IPS DF 4.7 (cell line): ENCODE data around the gene CLN6.

ENCODE experiments used
- DNase-seq: peaks from one replicate; pipeline ENCODE4 v3.0.0-alpha.2; 2013; ENCODE audit warnings: low spot score; ENCODE audit errors: extremely low read depth

Gene CLN6

DNA sequence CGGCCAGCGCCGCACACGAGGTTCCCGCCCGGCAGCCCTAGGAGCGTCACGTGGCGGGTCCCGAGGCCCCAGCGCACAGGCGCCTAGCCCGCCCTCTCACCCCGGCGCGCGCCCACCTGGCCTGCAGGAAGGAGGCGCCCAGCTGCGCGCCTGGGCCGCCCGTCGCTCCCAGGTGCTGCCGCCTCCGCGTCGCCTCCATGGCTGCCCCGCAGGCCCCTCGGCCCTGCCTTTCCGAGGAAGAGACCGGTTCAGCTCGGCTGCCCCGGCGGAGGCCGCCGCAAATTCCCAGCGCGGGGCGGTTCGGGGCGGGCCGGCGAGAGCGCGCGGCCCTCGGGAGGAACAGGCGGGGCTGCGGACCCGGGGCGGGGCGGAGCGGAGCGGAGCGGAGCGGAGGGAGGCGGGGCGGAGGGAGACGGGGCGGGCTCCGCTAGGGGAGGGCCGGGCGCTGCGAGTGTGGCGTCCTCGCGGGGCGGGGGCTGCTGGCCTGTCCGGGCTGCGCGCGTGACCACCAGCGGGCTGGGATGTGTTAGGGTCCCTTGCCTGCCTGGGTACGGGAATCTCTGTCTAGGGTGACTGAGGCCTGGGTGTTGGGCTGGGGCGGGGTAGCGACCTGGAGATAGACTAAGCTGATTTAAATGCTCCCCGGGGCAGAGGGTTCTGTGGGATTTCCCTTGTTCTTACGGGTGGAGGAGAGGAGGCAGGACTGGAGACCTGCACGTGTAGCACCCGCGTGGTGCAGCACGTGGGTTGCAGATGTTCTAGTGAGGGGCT, at the start of gene CLN6:
CLN6 (minus strand) TSS at position 343 of the 771 bp plus-strand sequence; CDS start at position 199, 144 bp downstream.
- no peak for DNase-seq

DNA sequence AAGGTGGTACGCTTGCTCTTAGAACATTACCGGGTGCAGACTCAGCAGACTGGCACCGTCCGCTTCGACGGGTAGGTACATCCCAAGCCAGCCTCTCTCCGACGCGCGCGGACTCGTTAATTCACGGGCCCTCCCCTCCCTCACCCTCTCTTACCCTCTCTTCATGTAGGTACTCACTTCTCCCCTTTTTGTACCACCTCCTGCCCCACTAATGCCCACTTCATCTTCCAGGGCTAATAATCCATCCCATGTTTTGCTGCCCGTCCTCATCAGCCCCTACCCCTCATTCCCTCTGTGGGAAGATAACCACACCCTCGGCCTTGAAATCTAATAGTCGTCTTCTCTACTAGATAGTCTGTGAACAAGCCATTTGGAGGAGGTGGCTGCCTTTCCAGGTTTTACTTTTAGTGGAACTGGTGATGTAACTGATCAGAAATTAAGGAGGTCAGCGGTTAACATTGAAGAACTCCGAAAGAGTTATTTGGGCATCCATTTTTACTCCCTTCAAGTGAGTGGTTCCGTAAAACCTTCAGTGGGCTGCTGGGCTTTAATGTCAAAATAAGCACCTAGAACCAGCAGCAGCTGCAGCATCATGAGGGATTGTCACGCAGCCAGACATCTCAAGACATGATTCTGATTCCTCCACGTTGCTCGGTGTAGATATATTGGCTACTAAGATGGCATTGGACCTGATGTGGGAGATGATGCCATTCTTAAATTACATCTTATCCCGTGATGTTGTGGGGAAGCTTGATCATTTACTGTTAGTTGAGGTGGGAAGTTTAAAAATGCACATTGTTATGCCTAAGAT, 49.3 kb upstream of the CLN6 start:
- DNase-seq: no peak

DNA sequence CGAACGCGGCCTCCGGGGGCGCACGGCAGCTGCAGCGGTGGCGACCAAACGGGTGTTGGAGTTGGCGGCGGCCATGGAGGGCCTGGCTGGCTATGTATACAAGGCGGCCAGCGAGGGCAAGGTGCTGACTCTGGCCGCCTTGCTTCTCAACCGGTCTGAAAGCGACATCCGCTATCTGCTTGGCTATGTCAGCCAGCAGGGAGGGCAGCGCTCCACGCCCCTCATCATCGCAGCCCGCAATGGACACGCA, 48.7 kb upstream of the CLN6 start:
- DNase-seq: no peak

DNA sequence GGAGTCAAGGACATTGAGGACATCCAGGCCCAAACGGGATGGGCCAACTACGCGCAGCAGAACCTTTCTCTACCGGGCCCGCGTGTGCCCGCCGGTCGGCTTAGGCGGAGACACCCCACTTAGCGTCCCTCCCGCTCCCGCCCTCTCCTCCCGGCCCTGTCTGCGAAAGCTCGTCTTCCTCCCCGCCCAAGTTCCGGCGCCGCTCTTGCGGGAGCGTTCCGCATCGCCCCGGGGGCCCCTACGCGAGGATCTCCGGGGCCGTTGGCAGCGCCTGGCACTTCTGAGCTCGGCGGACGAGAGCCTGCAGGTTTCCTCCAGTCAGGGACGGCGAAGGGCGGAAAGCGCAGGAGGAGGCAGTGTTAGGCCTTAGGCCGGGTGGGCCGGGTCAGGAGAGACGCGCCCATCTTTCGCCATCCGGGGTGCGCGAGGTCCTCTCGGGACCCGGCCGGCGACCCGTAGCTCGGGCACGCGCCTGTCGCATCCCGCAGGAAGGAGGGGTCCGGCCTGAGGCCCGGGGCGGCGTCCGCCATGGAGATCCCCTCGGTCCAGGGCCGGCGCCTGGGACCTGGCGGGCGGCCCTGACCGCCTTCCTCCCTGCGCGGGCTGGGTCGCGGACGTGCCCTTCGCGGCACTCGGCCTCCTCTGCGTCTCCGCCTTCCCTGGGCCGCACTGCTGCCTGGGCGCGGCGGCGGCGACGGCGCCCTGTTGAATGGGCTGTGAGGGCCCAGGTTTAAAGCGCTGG, 48.2 kb upstream of the CLN6 start, which contains the start of gene FEM1B:
FEM1B (plus strand) TSS at position 143 of the 742 bp plus-strand sequence. CDS start 673 bp downstream, outside the sequence.
- peak; percentile 41 for DNase-seq

DNA sequence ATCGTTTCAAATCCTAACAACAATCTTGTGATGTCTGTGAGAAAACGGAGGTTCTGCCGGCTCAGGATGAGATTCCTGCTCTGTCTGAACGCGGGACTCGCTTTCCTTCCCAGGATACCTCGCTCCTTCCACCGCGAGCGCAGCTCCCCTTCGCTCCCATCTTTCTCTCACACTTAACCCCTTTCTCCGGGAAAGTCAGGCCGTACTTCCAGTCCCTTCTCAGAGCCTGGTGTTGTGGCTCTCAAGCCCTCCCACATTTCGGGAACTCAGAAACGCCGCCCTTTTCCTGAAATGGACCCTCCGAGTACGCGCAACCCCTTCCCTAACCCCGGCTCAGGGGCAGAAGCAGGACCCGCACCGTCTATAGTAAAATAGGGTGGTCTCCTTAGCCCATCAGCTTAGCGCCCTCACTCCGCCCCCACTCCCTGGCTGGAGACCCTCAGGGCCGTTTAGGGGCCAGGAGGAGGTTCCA, 47.6 kb upstream of the CLN6 start:
- no peak for DNase-seq

DNA sequence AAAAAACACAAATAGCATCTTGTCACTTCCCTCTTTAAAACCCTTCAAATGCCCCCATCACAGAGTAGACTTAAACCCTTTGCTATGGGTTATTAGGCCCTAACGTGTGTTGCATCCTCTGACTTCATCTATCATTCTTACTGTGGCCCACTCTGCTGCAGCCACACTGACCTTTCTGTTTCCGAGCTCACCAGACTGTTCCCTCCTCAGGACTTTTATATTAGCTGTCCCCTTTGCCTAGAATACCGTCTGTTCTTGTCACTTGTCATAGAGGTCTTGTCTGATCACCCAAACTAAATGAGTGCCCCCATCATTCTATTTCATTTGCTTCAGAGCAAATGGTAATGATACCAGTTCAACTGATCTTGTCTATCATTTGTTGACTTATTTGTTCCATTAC, 47.1 kb upstream of the CLN6 start:
- DNase-seq: no peak

DNA sequence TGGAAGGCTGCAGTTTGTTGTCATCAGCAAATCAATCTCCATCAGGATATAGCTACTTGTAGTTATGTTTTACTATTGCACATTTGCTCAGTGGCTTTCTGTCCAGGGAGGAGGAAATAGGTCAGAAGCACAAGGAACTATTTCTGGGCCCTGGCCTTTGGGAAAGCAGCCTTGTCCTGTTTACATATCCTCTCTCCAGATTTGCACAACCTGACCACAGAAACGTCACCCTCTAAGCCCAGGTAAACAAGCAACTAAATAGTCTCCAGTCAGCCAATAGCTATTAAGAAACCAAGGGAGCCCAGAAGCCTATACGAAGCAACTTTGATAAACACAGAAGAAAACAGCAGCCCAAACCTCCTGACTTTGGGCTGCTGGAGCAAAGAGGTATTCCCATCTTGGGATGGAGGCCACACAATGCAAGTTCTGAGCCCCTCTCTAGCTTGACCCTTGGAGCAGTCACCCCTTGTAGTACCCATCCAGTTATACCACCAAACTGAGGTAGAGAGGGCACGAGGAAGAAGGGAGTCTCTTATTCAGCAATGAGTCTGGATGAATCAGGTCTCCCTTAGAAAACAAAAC, 45.7 kb upstream of the CLN6 start:
- no peak for DNase-seq

DNA sequence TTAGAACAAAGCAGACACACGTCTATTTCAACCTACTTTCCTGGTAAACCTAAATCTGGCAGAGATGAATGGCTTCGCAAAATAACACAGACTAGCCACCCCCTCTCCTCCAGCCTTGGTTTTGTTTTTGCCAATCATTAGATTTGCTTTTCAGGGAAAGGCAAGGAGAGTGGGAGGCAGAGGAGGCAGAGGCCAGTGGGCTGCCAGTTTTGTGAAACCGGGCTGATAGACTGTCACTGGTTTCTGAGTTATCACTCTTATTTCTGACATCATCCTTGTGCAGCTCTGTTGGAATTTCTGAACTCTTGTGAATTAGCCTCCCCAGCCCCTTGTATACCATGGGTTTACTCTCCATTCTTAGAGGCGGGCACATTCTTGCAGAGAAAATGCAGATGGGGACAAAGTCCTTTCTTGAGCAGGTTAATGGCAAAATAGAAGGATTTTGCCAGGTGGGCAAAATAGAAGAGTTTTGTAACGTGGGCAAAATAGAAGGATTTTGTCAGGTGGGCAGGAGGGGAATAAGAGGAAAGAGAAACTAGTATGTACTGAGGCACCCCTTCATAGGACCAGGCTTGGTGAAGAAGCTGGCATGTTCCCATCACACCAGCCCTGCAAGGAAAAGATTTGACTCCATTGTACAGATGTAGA, 44.8 kb upstream of the CLN6 start:
- no peak for DNase-seq

DNA sequence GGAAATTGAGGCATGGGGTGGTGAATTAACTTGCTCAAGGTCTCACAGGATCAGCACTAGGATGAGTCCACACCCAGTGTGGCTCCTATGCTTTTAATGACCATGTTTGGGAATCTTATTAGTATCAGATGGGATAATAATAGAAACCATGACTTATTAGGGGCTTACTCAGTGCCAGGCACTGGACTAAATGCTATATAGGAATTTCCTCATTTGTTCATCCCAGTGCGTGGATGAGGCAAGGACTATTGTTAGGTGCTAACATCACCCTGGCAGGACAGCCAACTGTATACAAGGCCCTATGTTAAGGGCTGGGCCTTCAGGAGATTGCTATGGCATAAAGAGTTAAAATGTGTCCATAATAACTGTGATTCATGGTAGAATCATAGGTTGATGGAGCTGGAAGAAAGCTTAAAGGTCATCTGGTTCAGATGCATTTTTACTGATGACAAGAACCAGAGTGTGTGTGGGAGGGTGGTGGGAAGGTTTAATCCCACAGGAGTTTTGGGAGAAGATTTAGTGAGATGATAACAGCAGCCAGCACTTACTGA, 43.3 kb upstream of the CLN6 start:
- DNase-seq: no peak

DNA sequence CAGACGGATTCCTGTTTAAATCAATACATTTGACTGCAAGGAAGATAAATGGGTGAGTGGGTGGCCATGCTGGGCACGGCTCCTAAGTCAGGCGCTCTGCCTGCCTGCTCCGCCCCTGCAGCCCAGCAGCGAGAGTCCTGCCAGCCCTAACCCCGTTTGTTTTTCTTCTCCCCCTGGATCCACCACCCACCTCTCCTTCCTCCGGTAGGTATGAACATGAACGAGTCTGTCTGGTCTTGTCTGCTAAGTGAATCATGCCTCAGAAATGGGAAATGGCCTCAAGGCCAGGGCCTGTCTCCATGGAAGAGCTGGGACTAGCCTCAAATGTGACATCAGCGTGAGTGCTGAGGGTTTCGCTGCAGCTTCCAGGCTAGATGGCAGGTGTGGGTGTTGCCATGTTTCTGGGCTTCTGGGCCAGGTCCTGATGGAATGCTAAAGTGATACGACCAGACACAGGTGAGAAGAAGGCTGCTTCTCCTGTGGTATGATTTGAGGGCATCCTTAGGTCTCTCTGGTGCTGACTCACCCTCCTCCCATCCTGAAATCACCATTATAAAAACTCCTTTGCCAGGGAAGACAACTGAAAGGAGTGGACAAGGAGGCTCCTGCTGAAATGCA, 42.4 kb upstream of the CLN6 start:
- no peak for DNase-seq

DNA sequence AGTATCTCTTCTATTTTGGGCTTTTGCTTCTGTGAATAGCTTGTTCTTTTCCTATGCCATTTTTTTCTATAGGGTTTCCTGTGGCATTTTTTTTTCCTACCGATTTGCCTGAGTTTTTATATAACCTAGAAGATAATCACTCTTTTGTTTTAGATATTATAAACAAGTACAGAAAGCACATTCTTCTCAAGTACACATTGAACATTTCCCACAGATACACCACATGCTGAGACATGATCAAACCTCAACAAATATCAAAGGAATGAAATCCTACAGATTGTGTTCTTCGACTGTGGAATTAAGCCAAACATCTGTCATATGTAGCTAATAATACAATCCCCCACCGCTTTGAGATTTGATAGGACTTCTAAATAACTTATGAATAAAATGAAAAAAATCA, 38.9 kb upstream of the CLN6 start:
- no peak for DNase-seq

DNA sequence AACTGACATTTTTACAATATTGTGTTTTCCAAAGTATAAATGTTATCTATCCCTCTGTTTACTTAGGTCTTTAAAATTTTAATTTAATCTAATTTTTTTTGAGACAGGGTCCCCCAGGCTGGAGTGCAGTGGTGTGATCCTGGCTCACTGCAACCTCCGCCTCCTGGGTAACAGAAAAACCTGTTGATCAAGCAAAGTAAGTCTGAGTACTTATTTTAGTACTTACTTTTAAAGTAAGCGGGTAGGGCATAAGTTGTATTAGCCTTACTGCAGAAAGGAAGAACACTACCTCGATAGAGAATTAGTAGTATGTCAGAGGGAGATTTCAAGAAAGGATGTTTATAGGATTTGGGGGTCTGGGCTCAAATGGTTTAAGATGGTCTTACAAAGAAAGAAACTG, 36.1 kb upstream of the CLN6 start:
- no peak for DNase-seq

DNA sequence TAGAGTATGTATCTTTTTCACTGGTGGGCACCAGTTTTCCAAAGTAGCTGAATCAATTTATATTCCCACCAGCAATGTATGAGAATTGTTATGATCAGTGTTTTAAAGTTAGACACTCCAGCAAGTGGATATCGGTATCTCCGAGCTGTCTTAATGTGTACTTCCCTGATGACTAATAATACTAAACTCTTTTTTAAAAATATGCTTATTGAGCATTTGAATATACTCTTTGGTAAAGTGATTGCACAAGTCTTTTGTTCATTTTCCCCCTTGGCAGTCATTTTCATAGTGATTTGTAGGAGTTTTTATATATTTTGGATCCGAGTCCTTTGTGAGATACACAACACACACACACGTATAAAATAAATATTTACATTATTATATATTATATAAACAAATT, 35.6 kb upstream of the CLN6 start:
- no peak for DNase-seq

DNA sequence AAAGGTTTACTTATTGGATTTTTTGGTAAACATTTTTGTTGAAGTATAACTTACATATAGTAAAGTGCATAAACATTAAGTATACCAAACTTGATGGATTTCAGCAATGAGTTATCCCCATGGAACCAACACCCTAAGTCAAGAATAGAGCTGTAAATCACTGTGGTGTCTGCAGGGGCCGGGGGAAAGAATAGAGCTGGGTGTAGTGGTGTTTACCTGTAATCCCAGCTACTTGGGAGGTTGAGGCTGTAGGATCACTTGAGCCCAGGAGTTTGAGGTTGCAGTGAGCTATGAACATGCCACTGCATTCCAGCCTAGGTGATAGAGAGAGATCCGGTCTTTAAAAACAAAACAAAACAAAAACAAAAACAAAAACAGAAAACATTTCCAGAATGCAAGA, 34.8 kb upstream of the CLN6 start:
- no peak for DNase-seq

DNA sequence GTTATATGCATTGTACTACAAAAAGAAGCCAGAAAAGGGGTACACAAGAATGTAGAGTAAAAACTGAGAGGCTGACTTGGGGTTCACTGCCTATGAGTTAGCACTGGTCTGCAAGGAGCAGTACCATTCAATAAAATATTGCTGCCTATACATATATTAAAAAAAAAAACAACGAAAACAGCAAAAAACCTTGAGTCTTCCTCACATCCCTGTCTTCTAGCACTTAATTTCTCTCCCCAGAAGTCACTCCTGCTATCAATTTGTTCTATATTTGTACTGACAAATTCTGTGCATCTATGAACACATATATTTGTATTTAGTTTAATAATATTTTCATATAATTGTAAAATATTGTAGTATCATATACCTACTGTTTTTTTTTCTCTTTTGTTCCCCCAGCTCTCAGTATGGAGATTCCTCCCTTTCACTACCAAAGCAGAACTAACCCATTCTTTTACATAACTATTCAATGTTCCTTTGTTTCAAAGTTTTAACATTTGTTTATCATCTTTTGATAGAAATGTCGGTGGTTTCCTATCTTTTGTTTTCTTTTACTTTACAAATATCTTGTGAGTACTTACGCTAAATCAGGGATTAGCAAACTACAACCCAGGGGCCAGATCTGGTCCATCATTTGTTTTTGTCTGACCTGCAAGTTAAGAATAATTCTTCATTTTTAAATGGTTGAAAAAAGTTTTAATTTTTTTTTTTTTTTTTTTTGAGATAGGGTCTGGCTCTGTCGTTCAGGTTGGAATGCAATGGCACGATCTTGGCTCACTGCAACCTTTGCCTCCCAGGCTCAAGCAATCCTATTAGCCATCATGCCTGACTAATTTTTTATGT, 33.2 kb upstream of the CLN6 start:
- DNase-seq: no peak

DNA sequence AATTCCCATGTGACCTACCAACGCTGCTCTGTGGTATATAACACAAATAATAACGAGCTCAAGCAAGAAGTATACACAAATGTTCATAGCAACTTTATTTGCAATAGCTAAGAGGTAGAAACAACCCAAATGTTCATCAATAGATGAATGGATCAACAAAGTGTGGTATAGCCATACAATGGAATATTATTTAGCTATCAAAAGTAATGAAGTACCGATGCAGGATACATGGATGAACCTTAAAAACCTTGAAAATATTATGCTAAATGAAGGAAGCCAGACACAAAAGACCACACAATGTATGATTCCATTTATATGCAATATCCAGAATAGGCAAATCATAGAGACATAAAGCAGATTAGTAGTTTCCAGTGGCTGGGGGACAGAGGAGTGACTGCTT, 32.5 kb upstream of the CLN6 start:
- no peak for DNase-seq

DNA sequence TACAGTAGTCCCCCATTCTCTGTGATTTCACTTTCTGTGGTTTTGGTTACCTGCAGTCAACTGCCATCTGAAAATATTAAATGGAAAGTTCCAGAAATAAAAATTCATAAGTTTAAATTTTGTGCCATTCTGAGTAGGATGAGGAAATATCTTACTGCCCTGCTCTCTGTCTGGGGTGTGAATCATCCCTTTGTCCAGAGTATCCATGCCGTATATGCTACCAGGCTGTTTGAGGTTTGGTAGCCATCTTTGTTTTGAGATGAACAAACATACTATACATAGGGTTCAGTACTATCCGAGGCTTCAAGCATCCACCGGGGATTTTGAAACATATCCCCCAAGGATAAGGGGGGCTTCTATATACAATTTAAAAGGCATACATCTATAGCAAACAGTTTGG, 31.7 kb upstream of the CLN6 start:
- no peak for DNase-seq

DNA sequence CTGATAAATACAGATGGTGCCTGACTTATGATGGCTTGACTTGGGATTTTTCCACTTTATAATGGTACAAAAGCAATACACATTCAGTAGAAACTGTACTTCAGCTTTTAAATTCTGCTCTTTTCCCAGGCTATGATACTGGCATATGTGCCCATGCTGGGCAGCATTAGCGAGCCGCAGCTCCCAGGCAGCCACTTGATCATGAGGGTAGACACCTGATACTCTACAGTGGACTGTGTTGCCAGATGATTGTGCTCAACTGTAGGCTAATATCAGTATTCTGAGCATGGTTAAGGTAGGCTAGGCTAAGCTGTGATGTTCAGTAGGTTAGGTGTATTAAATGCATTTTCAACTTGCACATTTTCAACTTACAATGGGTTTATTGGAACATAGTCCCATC, 30.4 kb upstream of the CLN6 start:
- DNase-seq: no peak

DNA sequence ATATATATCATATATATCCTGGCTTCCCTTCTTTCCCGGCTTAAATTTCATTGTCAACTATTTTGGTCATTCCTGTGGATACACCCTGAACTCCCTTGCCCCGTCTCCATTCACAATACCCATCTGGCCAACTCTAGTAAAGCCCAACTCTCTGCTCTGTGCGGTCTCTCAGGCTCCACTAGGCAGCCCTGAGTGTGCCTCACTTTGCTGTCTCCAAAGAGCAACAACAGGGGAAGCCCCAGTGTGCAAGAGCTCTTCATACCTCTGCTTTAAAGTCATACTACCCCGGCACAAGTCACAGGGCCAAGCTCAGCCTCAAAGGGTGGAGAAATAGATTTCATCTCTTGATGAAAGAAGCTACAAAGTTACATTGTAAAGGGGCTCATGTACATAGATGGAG, 29.2 kb upstream of the CLN6 start:
- DNase-seq: no peak
